NCI-H2227 treated with DMSO at 0.1 percent for 48 hours (cell line): Measurements from ENCODE around the gene ADARB2.

ENCODE experiments used
- DNase-seq: peaks from one replicate; lab custom pipeline; 2025; lab: John Stamatoyannopoulos, UW

ADARB2 gene

GRCh38 chr10:1525354-1526162, 211.8 kb downstream of the ADARB2 start:
- DNase-seq: no peak

DNA sequence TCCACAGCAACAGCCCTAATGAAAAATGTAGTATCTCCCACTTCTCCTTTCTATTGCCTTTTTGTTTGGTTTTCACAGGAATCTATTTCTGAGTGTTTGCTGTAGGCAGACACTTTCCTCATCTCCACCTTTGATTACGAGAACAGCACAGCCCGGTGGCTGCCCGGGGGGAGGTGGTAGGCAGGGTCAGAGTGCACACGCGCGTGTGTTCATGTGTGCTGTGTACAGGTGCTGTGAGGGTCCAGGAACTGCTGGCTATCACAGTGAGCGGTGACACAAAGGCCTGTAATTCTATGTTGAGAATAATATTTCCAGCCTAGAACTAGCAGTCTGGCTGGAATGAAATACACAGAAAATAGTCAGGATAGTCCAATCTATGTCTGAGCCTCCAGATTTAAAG, 212.8 kb downstream of the ADARB2 start:
- DNase-seq: no peak

- no peak for DNase-seq
These were observed 214.1 kb downstream of the ADARB2 start for GRCh38 chr10:1523221-1523620.

DNA sequence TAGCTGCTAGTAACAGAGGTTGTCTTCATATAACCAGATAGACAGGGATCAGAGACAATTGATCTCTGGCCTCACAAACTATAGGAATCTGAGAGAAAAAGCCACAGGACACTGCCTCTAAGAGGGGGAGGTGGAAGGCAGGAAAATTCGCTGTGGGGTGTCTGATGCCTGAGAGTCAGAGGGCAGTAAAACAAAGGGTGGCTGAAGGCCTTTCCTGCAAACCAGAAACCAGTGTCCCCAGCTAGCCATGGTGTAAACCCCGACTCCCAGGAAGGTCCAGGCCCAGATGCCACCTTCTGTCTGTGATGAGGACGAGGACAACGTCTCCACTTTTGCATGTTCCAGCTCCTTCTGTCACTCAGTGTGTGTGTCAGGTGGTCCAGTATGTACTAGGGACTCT, 215.1 kb downstream of the ADARB2 start:
- no peak for DNase-seq

DNA sequence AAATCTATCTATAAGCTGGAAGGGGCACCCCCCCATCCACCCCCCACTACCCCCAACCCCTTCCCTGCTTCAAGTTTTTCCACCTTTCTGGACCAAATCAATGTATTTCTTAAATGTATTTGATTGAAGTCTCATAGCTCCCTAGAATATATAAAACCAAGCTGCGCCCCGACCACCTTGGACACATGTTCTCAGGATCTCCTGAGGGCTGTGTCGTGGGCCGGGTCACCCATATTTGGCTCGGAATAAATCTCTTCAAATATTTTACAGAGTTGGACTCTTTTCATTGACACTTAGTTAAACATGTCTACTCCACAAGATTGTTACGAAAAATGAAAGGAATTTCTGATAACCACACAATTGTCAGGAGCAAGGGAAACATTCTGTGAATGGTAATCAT, 215.6 kb downstream of the ADARB2 start:
- DNase-seq: no peak

DNA sequence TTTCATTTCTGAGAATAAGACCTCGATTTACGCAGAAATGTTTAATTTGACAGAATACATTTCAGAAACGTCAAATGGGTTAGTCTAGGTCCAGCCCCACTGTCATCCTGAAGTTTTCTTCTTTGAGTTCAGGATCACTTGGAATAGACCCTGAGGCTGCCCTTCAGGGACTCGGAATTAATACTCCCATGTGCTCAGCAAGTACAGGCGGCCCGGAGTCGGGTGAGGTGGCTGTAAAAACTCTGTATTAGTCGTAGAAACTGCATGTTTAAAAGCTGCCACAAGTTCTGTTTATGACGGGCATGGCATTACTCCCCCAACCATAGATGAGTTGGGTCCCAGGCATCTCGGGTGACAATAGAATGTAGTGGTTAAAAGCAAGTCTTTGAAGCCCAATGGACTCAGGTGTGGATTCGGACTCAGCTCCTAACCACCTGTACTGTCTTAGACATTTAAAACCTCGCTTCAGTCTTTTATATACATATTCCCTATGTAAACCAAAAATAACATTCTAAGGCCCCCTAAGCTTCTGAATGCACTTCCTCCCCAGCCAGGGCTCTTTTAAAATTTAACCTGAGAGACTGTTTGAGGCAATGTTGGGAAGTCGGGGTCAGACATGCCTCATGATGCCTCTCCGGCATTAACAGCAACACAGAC, 216.3 kb downstream of the ADARB2 start:
- no peak for DNase-seq

GRCh38 chr10:1519391-1519790, 217.9 kb downstream of the ADARB2 start:
- no peak for DNase-seq

GRCh38 chr10:1517684-1518083, 219.6 kb downstream of the ADARB2 start:
- DNase-seq: no peak

- DNase-seq: no peak
These were observed 220.7 kb downstream of the ADARB2 start for GRCh38 chr10:1516492-1517165.

DNA sequence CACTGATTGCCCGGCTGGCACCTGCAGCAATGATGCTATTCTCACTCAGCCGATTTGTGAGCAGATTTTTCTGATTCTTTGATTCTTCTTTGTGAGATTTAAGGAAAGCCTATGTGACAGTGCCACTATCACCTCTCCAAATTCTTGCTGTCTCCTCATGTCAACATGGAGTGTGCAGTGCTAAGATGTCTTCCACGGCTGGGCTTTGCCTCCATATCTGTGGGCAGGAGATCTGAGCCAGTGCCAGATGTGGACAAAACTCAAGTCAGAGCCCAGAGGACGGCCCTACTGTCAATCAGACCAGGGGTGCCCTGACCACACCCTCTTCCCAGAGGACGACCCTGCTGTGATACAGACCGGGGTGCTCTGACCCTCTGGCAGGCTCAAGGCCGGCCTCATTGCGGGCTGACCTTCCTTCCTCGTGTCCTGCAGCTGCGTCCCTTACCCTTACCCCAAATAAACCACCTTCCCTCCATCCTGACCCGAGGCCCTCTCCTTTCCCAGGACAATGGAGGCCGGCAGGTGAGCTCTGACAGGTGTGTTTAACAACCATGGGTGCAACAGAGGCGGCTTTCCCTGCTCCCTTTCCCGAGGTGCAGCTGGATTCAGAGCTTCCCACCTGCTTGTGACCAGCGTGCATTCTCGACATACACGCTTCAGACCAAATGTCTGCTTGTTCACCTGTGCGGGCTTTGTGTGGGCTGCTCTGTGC, 221.4 kb downstream of the ADARB2 start:
- DNase-seq: no peak

GRCh38 chr10:1515121-1515779, 222.1 kb downstream of the ADARB2 start:
- no peak for DNase-seq

DNA sequence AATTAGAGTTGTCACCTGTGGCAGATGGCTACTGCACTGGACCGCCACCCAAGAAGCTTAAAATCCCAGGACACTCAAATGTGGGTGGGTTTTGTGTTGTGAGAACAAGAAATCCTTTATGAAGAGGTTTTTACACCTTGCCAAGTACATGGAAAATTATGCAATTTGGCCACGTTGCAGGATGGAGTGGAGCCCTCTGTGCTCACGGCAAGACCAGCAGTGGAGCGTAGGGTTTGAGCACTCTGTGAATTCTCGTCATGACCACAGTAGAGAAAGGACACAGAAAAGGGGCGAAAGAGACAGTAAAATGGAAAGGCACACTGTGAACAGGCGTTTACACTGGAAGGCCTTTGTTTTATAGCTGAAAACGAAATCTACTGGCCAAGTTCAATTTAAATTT, 222.6 kb downstream of the ADARB2 start:
- DNase-seq: no peak

DNA sequence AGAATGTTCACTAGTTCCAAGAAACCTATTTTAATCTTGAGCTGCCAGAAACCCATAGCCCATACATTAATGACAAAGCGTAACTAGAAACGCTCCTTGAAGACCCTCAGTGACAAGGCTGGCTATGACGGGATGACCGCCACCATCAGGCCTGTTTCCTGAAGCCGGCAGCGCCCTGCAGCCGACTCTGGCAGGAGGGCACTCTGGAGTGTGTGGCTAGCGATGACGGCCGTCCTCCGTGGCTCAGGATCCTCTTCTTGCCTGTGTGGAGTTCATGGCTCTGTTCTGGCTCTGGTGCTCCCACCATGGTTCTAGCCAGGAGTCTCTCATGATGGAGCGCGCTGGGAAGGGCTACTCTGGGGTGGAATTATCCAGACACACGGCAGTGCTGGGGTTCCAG, 224.1 kb downstream of the ADARB2 start:
- no peak for DNase-seq

GRCh38 chr10:1509011-1509530, 228.3 kb downstream of the ADARB2 start:
- DNase-seq: no peak

DNA sequence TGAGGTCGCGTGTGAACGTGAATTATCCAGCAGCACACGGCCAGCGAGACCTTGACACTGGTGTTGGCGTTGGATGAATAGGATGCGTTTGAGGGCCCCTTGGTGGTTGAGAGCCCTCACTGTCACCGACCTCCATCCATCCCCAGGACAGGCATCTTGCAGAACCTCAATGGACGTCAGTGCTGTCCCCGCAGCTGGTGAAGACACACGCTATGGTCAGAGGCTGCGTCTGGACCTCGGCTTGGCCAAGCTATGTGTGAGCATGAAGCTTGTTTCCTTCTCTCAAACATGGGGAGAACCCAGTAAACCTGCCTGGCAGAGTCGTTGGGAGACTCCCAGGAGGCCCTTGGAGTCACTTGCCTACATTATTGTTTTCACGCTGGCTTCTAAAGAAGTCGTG, 229.2 kb downstream of the ADARB2 start:
- DNase-seq: no peak

GRCh38 chr10:1507436-1507835, 229.9 kb downstream of the ADARB2 start:
- DNase-seq: no peak

DNA sequence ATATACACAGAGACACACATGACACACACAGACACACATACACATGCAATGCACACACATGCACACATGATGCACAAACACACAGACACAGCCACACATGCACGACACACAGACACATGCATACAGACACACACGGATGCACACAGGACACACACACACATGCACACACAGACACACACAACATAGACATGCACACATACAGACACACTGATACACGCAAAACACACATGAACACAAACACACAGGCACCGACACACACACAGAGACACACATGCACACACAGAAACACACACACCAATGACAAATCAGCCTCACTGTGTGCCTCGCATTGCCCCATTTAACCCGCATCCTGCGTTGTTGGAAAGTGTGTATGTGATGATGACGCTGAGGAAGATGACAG, 232.4 kb downstream of the ADARB2 start:
- DNase-seq: no peak

DNA sequence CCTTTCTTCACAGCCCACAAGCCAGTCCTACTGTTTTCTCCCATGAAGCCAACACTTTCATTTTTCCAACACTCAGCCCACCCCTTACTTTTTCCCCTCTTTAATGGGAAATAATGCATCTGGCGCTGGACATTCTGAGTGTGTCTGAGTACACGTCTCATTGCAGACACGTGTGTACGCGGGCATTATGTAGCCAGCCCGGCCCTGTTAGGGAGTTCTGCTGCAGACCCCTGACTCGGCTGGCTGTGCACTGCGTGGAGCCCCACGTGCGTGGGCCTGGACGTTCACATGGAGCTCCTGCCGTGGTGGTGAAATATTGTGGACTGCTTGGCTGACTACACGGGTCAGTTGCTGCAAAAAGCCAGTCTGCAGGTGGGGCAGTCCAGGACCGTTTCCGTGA, 233.0 kb downstream of the ADARB2 start:
- no peak for DNase-seq

GRCh38 chr10:1502451-1502850, 234.9 kb downstream of the ADARB2 start:
- no peak for DNase-seq

DNA sequence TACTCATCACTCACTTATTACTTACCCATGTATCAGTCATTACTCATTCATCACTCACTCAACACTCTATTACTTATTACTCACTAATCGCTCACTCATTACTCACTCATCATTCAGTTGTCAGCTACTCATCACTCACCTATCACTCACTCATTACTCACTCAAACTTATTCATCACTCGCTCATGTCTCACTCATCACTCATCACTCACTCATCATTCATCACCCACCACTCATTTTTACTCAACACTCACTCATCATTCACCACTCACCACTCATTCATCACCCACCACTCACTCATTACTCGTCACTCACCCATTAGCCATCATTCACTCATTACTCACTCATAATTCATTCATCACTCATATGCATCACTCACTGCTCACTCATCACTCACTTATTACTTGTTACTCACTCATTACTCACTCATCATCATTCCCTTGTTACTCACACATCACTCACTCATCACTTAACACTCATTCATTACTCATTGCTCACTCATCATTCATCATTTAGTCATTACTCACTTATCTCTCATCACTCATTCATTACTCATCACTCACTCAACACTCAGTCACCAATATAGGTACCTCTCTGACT, 237.9 kb downstream of the ADARB2 start:
- no peak for DNase-seq

GRCh38 chr10:1498746-1499358, 238.5 kb downstream of the ADARB2 start:
- no peak for DNase-seq
